ENCODE data around the gene KRT17.

KRT17 gene

DNA sequence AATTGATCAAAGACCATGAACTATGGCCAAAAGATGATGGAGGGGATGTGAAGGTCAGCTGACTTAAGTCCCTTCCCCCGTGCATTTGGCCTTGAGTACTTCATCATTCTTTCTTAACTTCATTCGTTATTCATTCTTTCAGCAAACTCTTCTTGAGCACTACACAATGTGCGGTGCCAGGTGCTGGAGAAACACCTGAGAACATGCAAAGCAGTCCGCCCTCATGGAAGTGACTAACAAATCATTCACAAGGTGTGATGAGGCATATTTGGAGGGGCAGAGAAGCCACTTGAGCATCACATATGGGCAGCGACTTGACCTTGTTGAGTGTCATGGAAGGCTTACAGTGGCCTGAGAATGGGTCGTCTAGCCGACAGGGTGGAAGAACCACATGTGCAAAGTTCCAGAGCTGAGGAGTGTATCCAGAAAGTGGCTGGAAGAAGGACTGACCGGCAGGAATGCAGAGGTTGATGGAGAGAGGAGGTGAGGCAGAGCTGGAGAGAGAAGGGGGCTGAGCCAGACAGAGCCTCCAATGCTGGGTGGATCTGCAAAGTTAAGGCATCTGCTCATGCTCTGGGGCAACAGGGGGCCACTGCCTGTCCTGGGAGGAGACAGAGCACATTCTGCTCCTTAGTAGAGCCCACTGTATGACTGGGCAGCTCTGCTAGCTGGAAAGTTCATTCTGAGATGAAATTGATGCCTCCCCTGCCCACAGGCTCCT is 39.2 kb upstream of the KRT17 start:
- WGBS (ENCODE audit: extremely low coverage, insufficient coverage, insufficient read length): no CpG with 5 or more reads among the region's 8 CpGs
- Histone ChIP-seq H3K4ac (ENCODE audit: low read depth, low read length) (no peak overlapping the region), H3K9ac (ENCODE audit: low read length) (no peak overlapping the region), H2AFZ (ENCODE audit: insufficient read depth, low read length, poor library complexity) (no peak overlapping the region), H3K79me1 (ENCODE audit: low read length) (peaks cover 8% of the 10 kb centered on the region), H4K8ac (ENCODE audit: low read depth, low read length) (no peak overlapping the region), H3K27me3 (ENCODE audit: insufficient read depth, low read length) (no peaks in the 10 kb centered on the region), H3K36me3 (ENCODE audit: control insufficient read depth in 1 of 2, insufficient read depth in 2 of 2, low read length in 2 of 2) (no peaks in the 10 kb centered on the region), H4K12ac (ENCODE audit: low read depth, low read length) (no peak overlapping the region), H2BK120ac (ENCODE audit: insufficient read depth, low read length, poor library complexity) (no peak overlapping the region), H3K4me3 (ENCODE audit: low read depth, low read length) (no peak overlapping the region), H3K4me1 (ENCODE audit: control insufficient read depth in 1 of 2, insufficient read depth in 2 of 2, low read length in 2 of 2) (peaks cover 8% of the 10 kb centered on the region in 2 experiments), H3K9me3 (ENCODE audit: insufficient read depth, low read depth, low read length) (no peaks in the 10 kb centered on the region), H3K23ac (ENCODE audit: low read length) (no peak overlapping the region), H3K18ac (ENCODE audit: low read length) (no peak overlapping the region), H2AK5ac (ENCODE audit: low read length) (no peak overlapping the region), H4K91ac (ENCODE audit: low read depth, low read length) (peak overlapping the region; percentile 26), H3K4me2 (ENCODE audit: low read length) (no peak overlapping the region), H2BK12ac (ENCODE audit: low read length) (no peak overlapping the region), H2BK5ac (ENCODE audit: low read depth, low read length, poor library complexity) (no peak overlapping the region), H3K79me2 (ENCODE audit: control insufficient read depth, insufficient read depth, low read length, poor library complexity) (no peaks in the 10 kb centered on the region), H3K14ac (ENCODE audit: low read length) (no peak overlapping the region), H3K27ac (ENCODE audit: low read depth, low read length) (no peak overlapping the region)
- peak in 1 of 2 donors; percentile 40 for DNase-seq

DNA sequence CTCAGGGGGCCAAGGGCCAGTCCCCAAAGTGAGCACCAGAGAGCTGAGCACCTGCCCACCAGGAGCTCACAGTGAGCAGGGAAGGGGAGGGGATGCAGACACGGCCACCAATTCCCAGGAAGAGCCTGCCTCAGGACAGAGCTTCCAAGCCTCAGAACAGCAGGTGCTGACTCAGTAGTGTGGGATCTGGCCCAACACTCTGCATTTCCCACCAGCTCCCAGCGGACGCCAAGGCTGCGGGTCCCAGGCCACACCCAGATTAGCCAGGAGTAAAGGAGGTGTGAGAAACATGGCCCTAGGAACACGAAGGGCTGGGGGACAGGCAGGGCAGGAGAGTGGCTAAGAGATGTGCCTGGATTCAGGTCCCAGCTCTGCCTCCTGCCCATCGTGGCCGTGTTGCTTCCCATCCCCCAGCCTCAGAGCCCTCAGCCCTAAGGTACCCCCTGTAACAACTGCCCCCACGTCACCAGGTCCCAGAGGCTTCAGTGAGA is 35.9 kb upstream of the KRT17 start:
- no peak overlapping the region for H4K8ac ChIP-seq (ENCODE audit: low read depth, low read length)
- H2BK120ac ChIP-seq (ENCODE audit: insufficient read depth, low read length, poor library complexity): no peak overlapping the region
- no peak overlapping the region for H4K12ac ChIP-seq (ENCODE audit: low read depth, low read length)
- no peaks in the 10 kb centered on the region for H3K79me2 ChIP-seq (ENCODE audit: control insufficient read depth, insufficient read depth, low read length, poor library complexity)
- H3K23ac ChIP-seq (ENCODE audit: low read length): no peak overlapping the region
- H3K4me1 ChIP-seq (ENCODE audit: control insufficient read depth in 1 of 2, insufficient read depth in 2 of 2, low read length in 2 of 2): peaks cover 3 to 4% of the 10 kb centered on the region in 2 experiments
- no peak overlapping the region for H3K4me3 ChIP-seq (ENCODE audit: low read depth, low read length)
- H3K36me3 ChIP-seq (ENCODE audit: control insufficient read depth in 1 of 2, insufficient read depth in 2 of 2, low read length in 2 of 2): no peaks in the 10 kb centered on the region
- peaks cover 4% of the 10 kb centered on the region for H3K79me1 ChIP-seq (ENCODE audit: low read length)
- H3K18ac ChIP-seq (ENCODE audit: low read length): no peak overlapping the region
- DNase-seq: no peak
- H2AK5ac ChIP-seq (ENCODE audit: low read length): no peak overlapping the region
- H4K91ac ChIP-seq (ENCODE audit: low read depth, low read length): no peak overlapping the region
- H3K14ac ChIP-seq (ENCODE audit: low read length): no peak overlapping the region
- H3K9ac ChIP-seq (ENCODE audit: low read length): no peak overlapping the region
- no peaks in the 10 kb centered on the region for H3K27me3 ChIP-seq (ENCODE audit: insufficient read depth, low read length)
- no CpG with 5 or more reads among the region's 8 CpGs for WGBS (ENCODE audit: extremely low coverage, insufficient coverage, insufficient read length)
- H3K27ac ChIP-seq (ENCODE audit: low read depth, low read length): no peak overlapping the region
- H2AFZ ChIP-seq (ENCODE audit: insufficient read depth, low read length, poor library complexity): no peak overlapping the region
- peaks cover 1% of the 10 kb centered on the region for H3K9me3 ChIP-seq (ENCODE audit: insufficient read depth, low read depth, low read length)
- H3K4me2 ChIP-seq (ENCODE audit: low read length): no peak overlapping the region
- H2BK5ac ChIP-seq (ENCODE audit: low read depth, low read length, poor library complexity): no peak overlapping the region
- no peak overlapping the region for H3K4ac ChIP-seq (ENCODE audit: low read depth, low read length)
- H2BK12ac ChIP-seq (ENCODE audit: low read length): no peak overlapping the region

DNA sequence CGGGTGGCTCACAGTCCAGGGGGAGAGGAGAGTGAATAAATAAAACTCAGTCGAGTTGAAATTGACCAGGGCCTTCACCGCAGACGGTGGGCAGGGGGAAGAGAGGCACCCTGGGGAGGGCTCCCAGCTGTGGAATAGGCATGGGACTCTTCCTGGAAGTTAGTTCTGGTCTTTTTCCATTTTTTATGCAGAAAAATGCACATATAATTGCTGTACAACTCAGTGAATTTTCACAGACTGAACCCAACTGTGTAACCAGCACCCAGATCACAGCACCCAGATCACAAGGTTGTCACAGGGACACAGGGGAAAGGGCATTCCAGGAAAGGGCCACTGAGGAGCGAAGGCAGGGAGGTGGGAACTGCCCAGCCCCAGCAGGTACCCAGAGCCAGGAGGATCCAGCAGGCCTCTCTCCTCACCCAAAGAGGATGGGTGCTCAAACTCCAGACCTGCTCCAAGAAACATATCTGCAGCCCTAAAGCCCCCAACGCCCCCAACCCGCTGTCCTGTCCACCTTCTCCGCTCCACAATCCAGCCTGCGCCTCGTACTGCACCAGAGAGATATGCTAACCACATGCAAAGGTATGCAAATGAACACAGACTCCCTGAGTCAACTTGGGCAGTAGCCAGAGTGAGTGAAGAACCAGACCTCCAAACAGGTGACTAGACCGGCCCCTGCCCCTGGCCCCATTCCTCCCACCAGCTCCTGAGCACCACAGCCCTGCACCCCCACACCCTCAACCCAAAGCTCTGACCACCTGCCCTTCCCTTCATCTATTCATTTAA is 35.2 kb upstream of the KRT17 start:
- Histone ChIP-seq H3K9ac (ENCODE audit: low read length) (no peak overlapping the region), H3K4me1 (ENCODE audit: control insufficient read depth in 1 of 2, insufficient read depth in 2 of 2, low read length in 2 of 2) (peaks cover 4 to 7% of the 10 kb centered on the region in 2 experiments), H3K4me3 (ENCODE audit: low read depth, low read length) (no peak overlapping the region), H2BK5ac (ENCODE audit: low read depth, low read length, poor library complexity) (no peak overlapping the region), H2BK12ac (ENCODE audit: low read length) (no peak overlapping the region), H4K8ac (ENCODE audit: low read depth, low read length) (no peak overlapping the region), H3K36me3 (ENCODE audit: control insufficient read depth in 1 of 2, insufficient read depth in 2 of 2, low read length in 2 of 2) (no peaks in the 10 kb centered on the region), H3K9me3 (ENCODE audit: insufficient read depth, low read depth, low read length) (peaks cover 1% of the 10 kb centered on the region), H3K4ac (ENCODE audit: low read depth, low read length) (no peak overlapping the region), H3K18ac (ENCODE audit: low read length) (no peak overlapping the region), H3K23ac (ENCODE audit: low read length) (no peak overlapping the region), H3K4me2 (ENCODE audit: low read length) (no peak overlapping the region), H2AK5ac (ENCODE audit: low read length) (no peak overlapping the region), H3K79me2 (ENCODE audit: control insufficient read depth, insufficient read depth, low read length, poor library complexity) (no peaks in the 10 kb centered on the region), H3K79me1 (ENCODE audit: low read length) (peaks cover 8% of the 10 kb centered on the region), H2BK120ac (ENCODE audit: insufficient read depth, low read length, poor library complexity) (no peak overlapping the region), H3K27me3 (ENCODE audit: insufficient read depth, low read length) (no peaks in the 10 kb centered on the region), H3K27ac (ENCODE audit: low read depth, low read length) (no peak overlapping the region), H4K12ac (ENCODE audit: low read depth, low read length) (no peak overlapping the region), H3K14ac (ENCODE audit: low read length) (no peak overlapping the region), H4K91ac (ENCODE audit: low read depth, low read length) (no peak overlapping the region), H2AFZ (ENCODE audit: insufficient read depth, low read length, poor library complexity) (no peak overlapping the region)
- WGBS (ENCODE audit: extremely low coverage, insufficient coverage, insufficient read length): no CpG with 5 or more reads among the region's 11 CpGs
- no peak for DNase-seq

DNA sequence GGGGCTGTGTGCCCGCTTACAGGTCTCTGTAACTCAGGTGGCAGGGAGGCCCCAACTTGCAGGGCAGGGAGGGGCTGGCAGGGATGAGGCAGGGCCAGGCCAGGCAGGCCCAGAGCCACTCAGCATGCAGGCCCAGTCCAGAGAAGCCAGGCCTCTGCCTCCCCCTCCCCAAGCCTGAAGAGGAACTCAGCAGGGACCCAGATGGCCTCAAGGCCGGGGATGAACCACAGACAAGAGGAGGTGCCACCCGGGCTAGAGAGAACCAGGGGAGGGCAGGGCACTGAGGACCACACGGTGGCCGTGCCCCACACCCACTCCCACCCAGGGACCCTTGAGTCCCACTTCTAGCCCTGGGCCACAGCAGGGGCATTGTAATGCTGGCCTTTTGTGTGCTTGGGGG is 34.5 kb upstream of the KRT17 start:
- no CpG with 5 or more reads among the region's 5 CpGs for WGBS (ENCODE audit: extremely low coverage, insufficient coverage, insufficient read length)
- H2AFZ ChIP-seq (ENCODE audit: insufficient read depth, low read length, poor library complexity): no peak overlapping the region
- peaks cover 1% of the 10 kb centered on the region for H3K9me3 ChIP-seq (ENCODE audit: insufficient read depth, low read depth, low read length)
- H3K79me1 ChIP-seq (ENCODE audit: low read length): peaks cover 8% of the 10 kb centered on the region
- no peak overlapping the region for H3K18ac ChIP-seq (ENCODE audit: low read length)
- no peak overlapping the region for H4K12ac ChIP-seq (ENCODE audit: low read depth, low read length)
- no peaks in the 10 kb centered on the region for H3K79me2 ChIP-seq (ENCODE audit: control insufficient read depth, insufficient read depth, low read length, poor library complexity)
- no peak overlapping the region for H3K23ac ChIP-seq (ENCODE audit: low read length)
- no peak overlapping the region for H4K8ac ChIP-seq (ENCODE audit: low read depth, low read length)
- no peak overlapping the region for H3K4me3 ChIP-seq (ENCODE audit: low read depth, low read length)
- H3K36me3 ChIP-seq (ENCODE audit: control insufficient read depth in 1 of 2, insufficient read depth in 2 of 2, low read length in 2 of 2): no peaks in the 10 kb centered on the region
- H3K27ac ChIP-seq (ENCODE audit: low read depth, low read length): no peak overlapping the region
- H3K27me3 ChIP-seq (ENCODE audit: insufficient read depth, low read length): no peaks in the 10 kb centered on the region
- H3K14ac ChIP-seq (ENCODE audit: low read length): no peak overlapping the region
- peaks cover 10% of the 10 kb centered on the region in 2 experiments for H3K4me1 ChIP-seq (ENCODE audit: control insufficient read depth in 1 of 2, insufficient read depth in 2 of 2, low read length in 2 of 2)
- no peak overlapping the region for H4K91ac ChIP-seq (ENCODE audit: low read depth, low read length)
- H3K4ac ChIP-seq (ENCODE audit: low read depth, low read length): no peak overlapping the region
- no peak overlapping the region for H2AK5ac ChIP-seq (ENCODE audit: low read length)
- H2BK120ac ChIP-seq (ENCODE audit: insufficient read depth, low read length, poor library complexity): no peak overlapping the region
- DNase-seq: no peak
- H3K4me2 ChIP-seq (ENCODE audit: low read length): no peak overlapping the region
- H2BK5ac ChIP-seq (ENCODE audit: low read depth, low read length, poor library complexity): no peak overlapping the region
- no peak overlapping the region for H2BK12ac ChIP-seq (ENCODE audit: low read length)
- H3K9ac ChIP-seq (ENCODE audit: low read length): no peak overlapping the region
